GM12872 (cell line): ENCODE data around the gene ABCA3.

Experiments
- TF ChIP-seq, protein P1 (sequence below): IDR thresholded peaks from 3 replicates; pipeline ENCODE4 v1.5.1; 2011; ENCODE audit warnings: low read depth, mild to moderate bottlenecking, low read length, moderate library complexity; ENCODE audit not compliant: insufficient read depth

The ABCA3 gene

DNA sequence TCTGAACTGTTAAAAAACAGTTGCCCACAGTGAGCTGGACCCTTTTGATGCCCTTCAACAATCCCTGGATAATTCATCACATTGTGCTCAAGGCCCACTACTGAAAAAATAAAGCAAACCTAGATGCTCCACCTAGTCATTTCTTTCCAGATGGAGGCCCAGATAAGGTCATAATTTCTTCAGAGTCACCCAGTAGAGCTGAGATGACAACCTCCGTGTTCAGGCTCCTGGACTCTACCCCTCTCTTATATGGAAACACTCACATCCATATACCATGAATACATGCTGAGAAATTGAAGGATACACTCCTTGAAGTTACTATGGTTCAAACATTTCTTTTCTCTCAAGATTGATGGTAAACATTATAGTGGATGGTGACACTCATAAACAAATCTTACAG lies 2.7 kb upstream of the ABCA3 start:
- TF ChIP-seq, protein P1, sequence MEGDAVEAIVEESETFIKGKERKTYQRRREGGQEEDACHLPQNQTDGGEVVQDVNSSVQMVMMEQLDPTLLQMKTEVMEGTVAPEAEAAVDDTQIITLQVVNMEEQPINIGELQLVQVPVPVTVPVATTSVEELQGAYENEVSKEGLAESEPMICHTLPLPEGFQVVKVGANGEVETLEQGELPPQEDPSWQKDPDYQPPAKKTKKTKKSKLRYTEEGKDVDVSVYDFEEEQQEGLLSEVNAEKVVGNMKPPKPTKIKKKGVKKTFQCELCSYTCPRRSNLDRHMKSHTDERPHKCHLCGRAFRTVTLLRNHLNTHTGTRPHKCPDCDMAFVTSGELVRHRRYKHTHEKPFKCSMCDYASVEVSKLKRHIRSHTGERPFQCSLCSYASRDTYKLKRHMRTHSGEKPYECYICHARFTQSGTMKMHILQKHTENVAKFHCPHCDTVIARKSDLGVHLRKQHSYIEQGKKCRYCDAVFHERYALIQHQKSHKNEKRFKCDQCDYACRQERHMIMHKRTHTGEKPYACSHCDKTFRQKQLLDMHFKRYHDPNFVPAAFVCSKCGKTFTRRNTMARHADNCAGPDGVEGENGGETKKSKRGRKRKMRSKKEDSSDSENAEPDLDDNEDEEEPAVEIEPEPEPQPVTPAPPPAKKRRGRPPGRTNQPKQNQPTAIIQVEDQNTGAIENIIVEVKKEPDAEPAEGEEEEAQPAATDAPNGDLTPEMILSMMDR: no peak

DNA sequence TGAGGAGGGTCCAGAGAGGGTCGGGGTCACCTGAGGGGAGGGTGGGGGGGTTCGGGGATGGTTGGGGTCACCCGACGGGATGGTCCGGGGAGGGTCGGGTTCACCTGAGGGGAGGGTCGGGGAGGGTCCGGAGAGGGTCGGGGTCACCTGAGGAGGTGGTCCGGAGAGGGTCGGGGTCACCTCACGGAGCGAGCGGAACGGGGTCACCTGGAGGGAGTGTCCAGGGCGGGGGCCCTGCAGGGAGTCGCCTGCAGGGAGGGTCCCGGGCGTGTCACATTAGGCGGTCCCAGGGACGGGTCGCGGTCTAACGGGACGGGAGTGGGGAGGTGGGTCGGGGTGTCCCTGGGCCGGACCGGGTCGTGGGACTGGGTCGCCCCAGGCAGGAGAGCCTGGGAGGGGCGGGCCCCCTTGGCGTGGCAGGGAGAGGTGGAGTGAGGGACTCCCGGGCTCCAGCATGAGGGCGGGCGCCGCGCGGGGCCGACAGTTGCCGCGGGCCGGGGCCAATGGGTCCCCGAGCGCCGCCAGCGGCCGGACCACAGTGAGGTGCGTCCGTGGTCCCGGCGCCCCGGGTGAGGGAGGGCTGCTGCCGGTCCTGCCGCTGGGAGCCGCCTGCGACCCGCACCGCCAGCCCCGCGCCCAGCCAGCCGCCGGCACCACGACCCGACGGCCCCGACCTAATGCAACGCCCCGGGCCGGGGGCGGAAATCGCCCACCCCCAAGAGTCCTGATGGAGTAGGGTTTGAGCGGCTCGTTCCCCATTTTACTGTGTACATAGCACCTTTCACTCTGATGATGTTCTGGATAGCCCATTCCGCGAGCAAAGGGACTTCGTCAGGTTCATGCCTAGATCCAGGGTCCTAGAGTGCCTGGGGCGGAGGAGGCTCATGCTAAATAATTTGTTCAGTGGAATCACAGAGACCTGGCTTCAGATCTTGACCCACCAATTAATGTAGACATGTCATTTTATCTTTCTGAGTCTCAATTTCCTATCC lies 1.2 kb upstream of the ABCA3 start:
- TF ChIP-seq, protein P1: no peak

DNA sequence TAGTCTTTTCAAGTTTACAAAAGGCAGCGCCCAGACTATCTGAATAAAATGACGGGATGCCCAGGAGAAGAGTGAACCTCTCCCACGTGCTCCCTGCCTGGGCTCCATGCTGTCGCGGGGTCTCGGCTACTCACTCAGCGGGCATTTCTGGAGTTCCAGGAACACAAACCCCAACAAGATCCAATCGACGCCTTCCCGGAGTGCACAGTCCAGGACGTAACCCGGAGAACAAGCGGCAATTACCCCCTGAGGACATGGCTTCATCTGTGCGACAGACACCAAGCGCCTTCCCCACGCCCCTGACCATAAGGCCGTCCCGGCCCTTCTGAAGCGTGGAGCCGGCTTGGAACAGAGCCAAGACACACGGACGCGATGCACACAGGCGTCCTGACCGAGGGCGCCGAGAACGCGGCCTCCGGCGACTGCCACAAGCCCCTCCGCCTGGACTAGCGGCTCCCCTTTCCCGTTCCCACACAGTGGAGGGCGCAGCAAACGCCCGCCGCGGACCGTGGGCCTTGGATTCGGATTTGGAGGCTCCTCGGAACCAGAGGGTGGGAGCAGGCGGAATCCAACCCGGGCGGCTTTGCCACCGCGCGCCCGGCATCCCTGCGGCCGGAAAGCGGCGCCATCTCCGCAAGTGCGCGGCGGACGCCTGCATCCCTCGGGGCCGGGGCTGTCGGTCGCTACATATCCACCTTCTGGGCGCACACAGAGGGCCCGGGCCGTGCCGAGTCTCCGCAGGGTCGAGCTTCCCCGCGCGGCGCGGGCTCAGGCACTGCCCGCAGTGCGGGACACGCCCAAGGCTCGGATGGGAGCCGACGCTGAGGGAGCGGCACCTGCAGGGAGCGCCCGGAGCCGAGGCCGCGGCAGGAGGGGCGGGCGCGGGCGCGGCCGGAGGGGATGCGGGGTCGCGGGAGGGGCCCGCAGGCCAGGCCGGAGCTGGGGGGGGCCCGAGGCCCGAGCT lies 725 bp downstream of the ABCA3 start:
- TF ChIP-seq, protein P1: no peak

DNA sequence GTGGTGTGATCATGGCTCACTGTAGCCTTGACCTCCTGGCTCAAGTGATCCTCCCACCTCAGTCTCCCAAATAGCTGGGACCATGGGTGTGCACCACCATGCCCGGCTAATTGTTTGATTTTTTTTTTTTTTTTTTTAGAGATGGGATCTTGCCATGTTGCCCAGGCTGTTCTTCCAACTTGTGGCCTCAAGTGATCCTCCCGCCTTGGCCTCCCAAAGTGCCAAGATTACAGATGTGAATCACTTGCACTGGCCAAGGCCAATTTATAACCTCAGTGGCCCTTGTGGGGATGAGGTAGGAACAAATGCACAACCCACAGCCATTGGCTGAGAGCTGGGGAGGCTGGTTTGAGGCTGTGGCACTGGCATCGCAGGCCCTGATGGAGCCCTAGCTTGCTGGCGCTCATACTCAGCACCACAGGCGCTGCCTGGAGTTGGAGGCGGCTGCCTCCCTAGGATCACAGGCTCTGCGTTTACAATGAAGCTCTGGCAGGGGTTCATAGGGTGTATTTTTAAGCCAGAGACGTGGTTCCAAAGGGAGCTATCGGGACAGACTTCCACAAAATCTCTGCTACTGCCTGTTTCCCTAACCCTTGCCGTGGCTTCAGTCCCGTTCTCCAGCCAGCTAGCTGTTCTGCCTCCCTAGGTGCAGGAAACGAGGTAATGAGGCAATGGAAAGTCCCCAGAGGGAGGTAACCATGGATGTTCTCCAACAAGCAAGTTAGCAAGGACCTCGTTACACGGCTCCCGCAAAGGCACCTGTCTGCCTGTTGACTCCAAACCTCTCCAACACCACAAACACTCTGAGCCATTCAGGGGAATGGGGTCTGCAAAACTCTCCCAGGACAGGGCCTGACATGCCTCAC lies 2.9 kb downstream of the ABCA3 start:
- TF ChIP-seq, protein P1: no peak

GRCh38 chr16:2335286-2335895 lies 5.1 kb downstream of the ABCA3 start:
- TF ChIP-seq, protein P1: no peak

DNA sequence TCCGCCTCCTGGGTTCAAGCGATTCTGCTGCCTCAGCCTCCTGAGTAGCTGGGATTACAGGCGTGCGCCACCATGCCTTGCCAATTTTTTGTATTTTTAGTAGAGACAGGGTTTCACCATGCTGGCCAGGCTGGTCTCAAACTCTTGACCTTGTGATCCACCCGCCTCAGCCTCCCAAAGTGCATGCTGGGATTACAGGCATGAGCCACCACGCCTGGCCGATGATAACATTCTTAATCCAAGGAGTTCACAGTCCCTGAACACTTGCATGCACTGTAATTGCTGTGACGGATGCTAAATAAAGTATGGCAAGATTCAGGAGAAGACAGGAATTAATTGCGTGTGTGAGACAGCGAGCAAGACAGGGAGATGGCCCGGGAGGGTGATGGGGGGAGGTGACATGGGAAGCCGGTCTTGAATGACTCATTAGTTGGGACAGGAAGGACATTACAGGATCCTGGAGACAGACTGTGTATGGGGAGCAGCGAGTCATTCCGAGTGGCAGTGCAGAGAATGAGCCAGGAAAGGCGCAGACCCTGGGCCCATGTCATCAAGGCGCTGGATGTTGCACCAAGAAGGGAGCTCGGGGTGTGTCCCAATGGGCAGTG lies 6.7 kb downstream of the ABCA3 start:
- TF ChIP-seq, protein P1: no peak
